ENCODE results near the gene ATP9A. TPM values are rescaled to one million over a fixed set of nuclear protein-coding genes. Genes with fewer than 3 reads are reported as not detected.

ATP9A gene
- total RNA-seq, 2 experiments from 2014 or later: 1.1 to 1.3 TPM

DNA sequence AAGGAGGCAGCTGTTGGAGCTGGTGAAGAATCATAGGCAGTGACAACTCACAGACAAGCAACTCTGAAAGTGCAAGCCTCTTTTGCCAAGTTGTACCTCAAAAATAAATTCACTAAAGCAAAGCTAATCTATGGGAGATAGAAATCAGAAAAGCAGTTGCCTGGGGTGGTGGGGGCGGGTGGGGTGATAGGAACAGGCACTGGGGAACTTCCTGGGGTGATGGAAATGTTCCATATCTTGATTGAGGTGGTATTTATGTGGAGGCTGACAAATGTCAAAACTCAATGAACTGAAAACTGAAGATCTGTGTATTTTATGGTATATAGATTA lies 52.4 kb downstream of the ATP9A start:
- Mint-ChIP-seq H3K27me3 (peaks cover 9% of the 10 kb centered on the region), H3K4me3 (no peak overlapping the region), H3K9me3 (no peaks in the 10 kb centered on the region), H3K4me1 (no peaks in the 10 kb centered on the region), H3K36me3 (no peaks in the 10 kb centered on the region), H3K27ac (no peak overlapping the region)
- DNase-seq: no peak
- ATAC-seq (ENCODE audit: low read depth): no peak
- POLR2A ChIA-PET: no interaction called here

DNA sequence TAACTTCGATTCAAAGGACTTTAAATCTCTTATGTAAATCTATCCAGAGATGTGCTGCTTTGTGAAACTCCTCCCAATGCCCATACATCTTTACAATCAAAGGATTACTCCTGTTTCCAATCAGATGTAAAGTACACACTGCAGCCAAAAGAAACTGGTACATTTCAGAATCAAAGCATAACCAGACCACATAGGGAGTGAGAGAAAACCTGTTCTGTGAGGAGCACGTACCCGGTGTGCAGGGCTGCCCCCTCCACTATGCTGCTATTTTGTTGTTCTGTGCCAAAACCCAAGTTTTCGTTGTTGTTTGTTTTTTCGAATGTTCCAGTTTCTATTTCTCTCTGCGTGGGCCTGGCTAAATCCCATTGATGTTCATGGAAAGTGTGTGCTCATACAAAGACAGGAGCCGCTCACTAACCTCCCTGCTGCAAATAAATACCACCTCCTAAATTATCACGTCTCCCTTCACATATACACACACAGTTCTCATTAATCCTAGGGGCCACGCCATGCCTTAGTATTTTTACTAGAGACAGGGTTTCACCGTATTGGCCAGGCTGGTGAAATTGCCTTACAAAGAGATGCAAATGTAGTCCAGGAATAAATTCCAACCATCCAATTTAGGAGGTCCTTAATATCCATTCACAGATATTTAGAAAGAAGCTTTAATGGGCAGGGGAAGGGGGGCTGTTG lies 52.9 kb downstream of the ATP9A start:
- POLR2A ChIA-PET: no interaction called here
- Mint-ChIP-seq H3K9me3 (no peaks in the 10 kb centered on the region), H3K27ac (no peak overlapping the region), H3K36me3 (no peaks in the 10 kb centered on the region), H3K4me3 (no peak overlapping the region), H3K4me1 (no peaks in the 10 kb centered on the region), H3K27me3 (peaks cover 10% of the 10 kb centered on the region)
- DNase-seq (no peak), ATAC-seq (ENCODE audit: low read depth) (no peak)

DNA sequence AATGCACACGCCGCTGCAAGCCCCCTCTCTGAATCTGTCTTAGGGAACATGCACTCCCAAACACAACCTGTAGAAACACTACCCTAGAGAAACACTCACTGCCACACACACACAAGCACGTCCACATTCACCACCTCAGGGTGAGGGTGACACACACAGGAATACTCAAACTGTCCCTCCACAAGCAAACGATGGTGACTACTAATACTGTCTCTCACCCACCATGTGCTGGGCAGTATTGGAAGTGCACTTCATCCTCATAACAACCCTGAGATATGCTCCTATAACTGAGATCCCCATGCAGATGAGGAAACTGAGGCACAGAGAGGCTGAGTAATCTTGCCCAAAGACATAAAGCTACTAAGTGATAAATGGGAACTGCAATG lies 55.0 kb downstream of the ATP9A start:
- no peaks in the 10 kb centered on the region for H3K9me3 Mint-ChIP-seq
- H3K27me3 Mint-ChIP-seq: peaks cover 6% of the 10 kb centered on the region
- POLR2A ChIA-PET: no interaction called here
- DNase-seq (no peak), ATAC-seq (ENCODE audit: low read depth) (no peak)
- H3K4me3 Mint-ChIP-seq: no peak overlapping the region
- H3K4me1 Mint-ChIP-seq: no peaks in the 10 kb centered on the region
- H3K36me3 Mint-ChIP-seq: no peaks in the 10 kb centered on the region
- H3K27ac Mint-ChIP-seq: no peak overlapping the region

DNA sequence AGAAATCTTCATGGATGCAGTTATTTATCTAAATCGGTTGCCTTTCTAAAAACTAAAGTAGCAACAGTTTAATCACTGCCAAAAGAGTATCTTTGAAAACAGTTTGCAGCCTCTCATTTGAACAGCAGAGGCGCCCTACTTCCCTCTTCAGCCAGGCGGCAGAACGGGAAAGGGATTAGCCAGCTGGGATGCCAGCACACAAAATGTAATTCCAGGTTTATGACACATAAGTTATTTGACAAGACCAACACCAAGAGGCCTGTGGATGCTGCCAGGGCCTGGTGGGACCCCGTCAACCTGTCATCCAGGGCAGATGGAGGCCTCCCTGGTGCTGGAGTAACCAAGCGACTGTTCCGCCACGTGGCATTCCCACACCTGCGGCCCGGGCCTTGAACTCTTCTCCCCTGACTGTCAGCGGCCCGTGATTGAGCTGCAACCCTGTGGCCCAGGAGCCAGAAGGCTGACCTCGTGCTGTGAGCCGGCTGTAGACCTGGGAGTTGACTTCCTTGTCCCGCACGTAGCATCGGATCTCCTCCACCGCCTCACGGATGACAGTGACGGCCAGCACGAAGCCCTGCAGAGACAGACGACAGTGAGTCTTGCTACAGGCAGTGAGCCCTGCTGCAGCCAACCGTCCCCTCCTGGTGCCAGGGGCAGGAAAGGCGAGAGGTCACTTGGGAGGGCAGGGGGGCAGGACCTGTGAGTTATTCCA lies 55.5 kb downstream of the ATP9A start:
- POLR2A ChIA-PET: no interaction called here
- H3K36me3 Mint-ChIP-seq: no peaks in the 10 kb centered on the region
- DNase-seq: no peak
- H3K9me3 Mint-ChIP-seq: no peaks in the 10 kb centered on the region
- H3K27me3 Mint-ChIP-seq: peaks cover 6% of the 10 kb centered on the region
- H3K4me3 Mint-ChIP-seq: no peak overlapping the region
- no peak for ATAC-seq (ENCODE audit: low read depth)
- no peaks in the 10 kb centered on the region for H3K4me1 Mint-ChIP-seq
- no peak overlapping the region for H3K27ac Mint-ChIP-seq

DNA sequence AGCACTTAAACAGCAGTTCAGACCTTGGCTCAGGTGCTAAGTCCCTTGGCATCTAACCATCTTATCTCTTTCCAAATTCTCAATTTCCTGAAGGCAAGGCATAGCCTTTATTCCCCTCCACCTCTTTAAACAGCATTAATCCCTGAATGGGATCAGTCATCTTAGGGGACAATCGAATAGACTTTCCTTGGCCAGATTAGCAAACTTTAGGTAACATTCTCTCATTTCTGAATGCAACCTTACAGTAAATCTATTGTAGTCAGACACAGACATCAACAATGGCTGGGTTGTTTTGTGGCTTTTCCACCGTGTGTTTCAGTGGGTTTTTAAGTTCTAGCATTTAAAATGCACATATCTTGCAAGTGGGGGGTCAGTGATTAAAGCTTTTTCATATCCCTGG lies 56.8 kb downstream of the ATP9A start:
- no peaks in the 10 kb centered on the region for H3K9me3 Mint-ChIP-seq
- DNase-seq: no peak
- H3K4me1 Mint-ChIP-seq: no peaks in the 10 kb centered on the region
- POLR2A ChIA-PET: no interaction called here
- no peak for ATAC-seq (ENCODE audit: low read depth)
- peaks cover 6% of the 10 kb centered on the region for H3K27me3 Mint-ChIP-seq
- no peak overlapping the region for H3K4me3 Mint-ChIP-seq
- H3K27ac Mint-ChIP-seq: no peak overlapping the region
- no peaks in the 10 kb centered on the region for H3K36me3 Mint-ChIP-seq

DNA sequence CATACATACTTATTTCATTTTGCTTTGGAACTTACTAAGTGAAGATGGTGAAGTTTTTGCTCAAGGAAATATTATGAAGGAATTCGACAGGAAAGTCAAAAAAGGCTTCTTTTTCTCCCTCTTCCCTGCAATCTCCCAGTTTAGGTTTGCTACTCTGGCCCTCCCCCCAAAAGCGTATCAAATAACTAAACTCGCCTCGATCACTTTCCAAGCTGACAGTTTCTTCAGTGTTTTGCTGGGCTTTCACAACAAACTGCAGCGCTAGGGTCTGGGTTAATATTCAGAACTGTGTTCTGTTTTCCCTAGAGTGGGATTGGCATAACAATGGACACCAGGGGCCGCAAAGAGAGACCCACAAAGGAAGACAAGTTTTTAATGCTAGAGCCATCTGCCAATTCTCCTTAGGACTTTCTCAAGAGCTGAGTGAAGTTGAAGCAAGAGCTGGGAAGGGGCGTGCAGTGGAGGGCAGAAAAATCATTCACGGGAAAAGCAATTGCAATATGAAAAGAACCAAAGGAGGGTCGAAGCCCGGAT lies 57.8 kb downstream of the ATP9A start:
- Mint-ChIP-seq H3K9me3 (no peaks in the 10 kb centered on the region), H3K36me3 (no peaks in the 10 kb centered on the region), H3K27me3 (peaks cover 6% of the 10 kb centered on the region), H3K4me1 (no peaks in the 10 kb centered on the region), H3K27ac (no peak overlapping the region), H3K4me3 (no peak overlapping the region)
- POLR2A ChIA-PET: no interaction called here
- ATAC-seq (ENCODE audit: low read depth) (no peak), DNase-seq (no peak)

DNA sequence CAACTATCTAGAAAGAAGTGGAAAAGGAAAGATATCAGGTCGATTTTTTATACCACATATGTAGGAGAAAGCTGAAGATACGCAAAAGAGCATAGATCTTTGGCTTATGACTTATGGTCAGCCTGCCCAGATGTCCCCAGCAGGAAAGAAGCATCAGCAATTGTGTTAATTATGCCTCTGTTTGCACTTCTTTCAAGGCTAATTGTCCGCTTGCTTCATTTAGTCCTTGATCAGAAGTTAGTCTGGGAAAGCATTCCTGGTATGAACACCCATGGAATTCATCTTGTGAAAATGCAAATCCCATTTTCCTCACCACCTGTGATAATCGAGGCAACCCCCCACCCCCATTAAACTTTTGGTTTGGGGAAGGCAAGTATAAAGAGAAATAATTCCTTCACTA lies 62.8 kb downstream of the ATP9A start:
- DNase-seq (no peak), ATAC-seq (ENCODE audit: low read depth) (no peak)
- H3K27me3 Mint-ChIP-seq: peaks cover 12% of the 10 kb centered on the region
- H3K4me3 Mint-ChIP-seq: no peak overlapping the region
- POLR2A ChIA-PET: no interaction called here
- no peaks in the 10 kb centered on the region for H3K36me3 Mint-ChIP-seq
- H3K27ac Mint-ChIP-seq: no peak overlapping the region
- H3K9me3 Mint-ChIP-seq: no peaks in the 10 kb centered on the region
- H3K4me1 Mint-ChIP-seq: no peaks in the 10 kb centered on the region

DNA sequence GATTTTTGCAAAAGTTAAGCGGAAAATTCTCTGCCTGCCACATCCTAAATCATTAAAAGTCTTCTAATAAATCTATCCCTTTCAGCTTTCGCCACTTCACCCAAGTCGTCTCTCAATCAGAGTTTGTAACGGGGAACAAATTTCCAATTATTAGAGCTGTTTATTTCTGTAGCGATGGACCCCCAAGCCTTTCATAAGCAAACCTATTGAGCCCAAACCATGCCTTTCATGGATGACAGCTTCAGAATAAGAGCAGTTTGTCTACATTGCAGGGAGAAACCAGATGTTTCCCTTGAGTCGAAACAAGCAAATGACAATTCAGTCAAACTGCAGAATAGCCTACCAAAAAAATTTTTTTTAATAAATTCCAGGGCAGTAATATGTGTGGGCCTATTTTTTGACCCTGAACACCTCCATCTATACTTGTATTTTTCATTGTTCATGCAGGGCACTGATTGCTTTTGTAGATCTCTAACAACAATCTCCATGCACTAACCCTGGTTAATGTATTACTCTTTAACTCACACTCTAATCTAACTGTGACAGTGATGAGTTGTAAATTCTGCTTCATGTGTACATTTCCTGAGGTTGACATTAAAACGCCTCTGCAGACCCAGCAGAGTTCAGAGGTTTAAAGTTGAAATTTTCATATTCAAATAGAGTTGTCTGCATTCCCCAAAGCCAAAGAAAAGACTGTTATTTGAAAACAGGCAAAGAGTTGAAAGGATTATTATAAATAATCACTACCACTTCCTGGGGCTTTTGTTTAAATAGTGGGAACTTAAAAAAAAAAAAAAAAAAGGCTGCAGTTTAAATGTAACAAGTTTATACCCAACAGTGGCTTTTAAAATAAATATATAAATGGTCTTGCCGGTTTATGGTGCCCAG lies 64.5 kb downstream of the ATP9A start:
- no peaks in the 10 kb centered on the region for H3K9me3 Mint-ChIP-seq
- POLR2A ChIA-PET: no interaction called here
- H3K27me3 Mint-ChIP-seq: peaks cover 12% of the 10 kb centered on the region
- no peak overlapping the region for H3K4me3 Mint-ChIP-seq
- H3K36me3 Mint-ChIP-seq: no peaks in the 10 kb centered on the region
- no peaks in the 10 kb centered on the region for H3K4me1 Mint-ChIP-seq
- ATAC-seq (ENCODE audit: low read depth) (no peak), DNase-seq (no peak)
- H3K27ac Mint-ChIP-seq: no peak overlapping the region

DNA sequence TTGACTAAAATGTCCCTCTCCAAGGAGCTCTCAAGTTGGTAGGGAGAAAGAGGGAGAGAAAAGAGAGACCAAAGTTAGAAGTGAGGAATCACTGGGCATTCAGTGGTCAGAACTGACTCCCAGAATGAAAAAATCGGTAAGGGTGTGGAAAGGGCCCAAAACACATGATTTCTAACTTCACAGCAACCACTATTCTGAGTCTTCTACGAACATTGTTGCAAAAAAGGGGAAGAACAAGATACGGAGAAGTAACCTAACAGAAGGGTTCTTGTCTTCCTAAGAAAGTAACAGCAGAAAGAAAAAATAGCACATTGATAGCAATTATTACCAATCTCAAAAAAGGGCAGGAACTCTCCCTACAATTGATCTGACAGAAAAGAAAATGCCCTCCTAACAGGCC lies 65.6 kb downstream of the ATP9A start:
- Mint-ChIP-seq H3K9me3 (no peaks in the 10 kb centered on the region), H3K36me3 (no peaks in the 10 kb centered on the region), H3K4me1 (no peaks in the 10 kb centered on the region), H3K27me3 (peaks cover 19% of the 10 kb centered on the region), H3K4me3 (no peak overlapping the region), H3K27ac (no peak overlapping the region)
- DNase-seq (no peak), ATAC-seq (ENCODE audit: low read depth) (no peak)
- POLR2A ChIA-PET: no interaction called here

DNA sequence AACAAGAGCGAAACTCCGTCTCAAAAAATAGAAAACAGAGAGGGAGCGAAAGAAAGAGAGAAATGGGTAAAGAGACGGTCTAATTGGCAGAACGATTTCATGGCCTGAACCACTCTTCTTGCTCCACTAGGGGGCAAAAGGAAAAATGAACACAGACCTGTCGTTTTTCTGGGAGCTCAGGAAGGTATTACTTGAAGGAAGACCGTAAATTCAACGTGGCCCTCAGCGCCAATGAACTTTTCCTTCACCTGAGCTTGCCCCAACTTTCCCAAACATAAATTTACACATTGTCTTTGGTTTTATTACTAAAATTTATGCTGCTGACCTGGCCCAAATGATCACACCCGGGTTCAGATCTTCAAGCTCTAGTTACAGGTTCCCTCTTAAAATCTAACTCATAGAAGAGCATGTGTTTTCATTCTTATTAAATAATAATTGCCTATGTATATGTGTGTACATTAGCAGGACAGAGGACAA lies 67.3 kb downstream of the ATP9A start:
- ATAC-seq (ENCODE audit: low read depth): no peak
- POLR2A ChIA-PET: no interaction called here
- Mint-ChIP-seq H3K4me1 (peaks cover 12% of the 10 kb centered on the region), H3K9me3 (no peaks in the 10 kb centered on the region), H3K4me3 (no peak overlapping the region), H3K36me3 (no peaks in the 10 kb centered on the region), H3K27me3 (peaks cover 33% of the 10 kb centered on the region), H3K27ac (no peak overlapping the region)
- no peak for DNase-seq

DNA sequence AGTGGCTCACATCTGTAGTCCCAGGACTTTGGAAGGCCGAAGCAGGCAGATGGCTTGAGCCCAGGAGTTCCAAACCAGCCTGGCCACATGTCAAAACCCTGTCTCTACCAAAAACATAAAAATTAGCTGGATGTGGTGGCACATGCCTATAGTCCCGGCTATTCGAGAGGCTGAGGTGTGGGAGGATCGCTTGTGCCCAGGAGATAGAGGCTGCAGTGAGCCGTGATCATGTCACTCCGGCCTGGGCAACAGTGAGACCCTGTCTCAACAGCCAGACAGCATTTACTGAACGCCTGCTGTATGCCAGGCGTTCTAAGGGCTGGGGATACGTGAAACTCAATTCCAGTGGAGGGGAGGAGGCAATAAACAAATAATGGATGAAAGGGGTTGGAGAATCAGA lies 69.9 kb downstream of the ATP9A start:
- H3K4me3 Mint-ChIP-seq: no peak overlapping the region
- H3K27ac Mint-ChIP-seq: no peak overlapping the region
- no peaks in the 10 kb centered on the region for H3K36me3 Mint-ChIP-seq
- POLR2A ChIA-PET: no interaction called here
- H3K9me3 Mint-ChIP-seq: no peaks in the 10 kb centered on the region
- H3K4me1 Mint-ChIP-seq: peaks cover 16% of the 10 kb centered on the region
- peaks cover 27% of the 10 kb centered on the region for H3K27me3 Mint-ChIP-seq
- DNase-seq (no peak), ATAC-seq (ENCODE audit: low read depth) (no peak)

DNA sequence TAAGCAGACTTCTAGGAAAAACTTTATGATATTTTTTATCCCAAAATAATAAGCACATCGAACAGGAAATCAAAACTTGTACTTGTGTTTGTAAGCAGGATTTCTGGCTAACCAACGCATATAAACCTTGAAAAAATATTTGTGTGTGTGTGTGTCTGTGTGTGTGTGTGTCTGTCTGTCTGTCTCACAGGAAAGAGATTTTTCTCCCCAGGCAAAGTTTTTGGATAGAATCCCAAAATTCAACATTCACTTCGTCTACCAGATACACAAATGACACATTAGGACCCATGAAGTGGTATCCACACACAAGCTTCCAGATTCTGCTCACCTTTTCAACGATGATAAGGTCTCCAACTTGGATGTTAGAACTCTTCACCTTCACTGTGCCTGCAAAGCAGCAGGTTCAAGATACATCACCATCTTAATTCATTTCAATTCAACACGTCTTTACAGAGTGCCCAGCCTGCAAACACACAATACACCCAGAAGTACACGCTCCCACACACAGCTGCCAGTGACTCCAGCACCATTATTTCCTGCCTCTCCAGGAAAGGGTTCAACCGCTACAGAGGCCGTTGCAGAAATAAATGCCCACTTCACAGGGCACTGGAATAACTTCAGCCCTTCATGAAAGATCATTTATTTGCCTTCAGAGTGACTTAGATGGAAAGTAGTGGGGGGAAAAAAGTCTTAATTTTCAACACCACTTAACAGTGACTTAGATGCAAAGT lies 70.9 kb downstream of the ATP9A start:
- H3K4me1 Mint-ChIP-seq: peaks cover 16% of the 10 kb centered on the region
- no peaks in the 10 kb centered on the region for H3K36me3 Mint-ChIP-seq
- H3K4me3 Mint-ChIP-seq: no peak overlapping the region
- no peaks in the 10 kb centered on the region for H3K9me3 Mint-ChIP-seq
- POLR2A ChIA-PET: no interaction called here
- H3K27ac Mint-ChIP-seq: no peak overlapping the region
- no peak for DNase-seq
- H3K27me3 Mint-ChIP-seq: peaks cover 27% of the 10 kb centered on the region
- no peak for ATAC-seq (ENCODE audit: low read depth)

DNA sequence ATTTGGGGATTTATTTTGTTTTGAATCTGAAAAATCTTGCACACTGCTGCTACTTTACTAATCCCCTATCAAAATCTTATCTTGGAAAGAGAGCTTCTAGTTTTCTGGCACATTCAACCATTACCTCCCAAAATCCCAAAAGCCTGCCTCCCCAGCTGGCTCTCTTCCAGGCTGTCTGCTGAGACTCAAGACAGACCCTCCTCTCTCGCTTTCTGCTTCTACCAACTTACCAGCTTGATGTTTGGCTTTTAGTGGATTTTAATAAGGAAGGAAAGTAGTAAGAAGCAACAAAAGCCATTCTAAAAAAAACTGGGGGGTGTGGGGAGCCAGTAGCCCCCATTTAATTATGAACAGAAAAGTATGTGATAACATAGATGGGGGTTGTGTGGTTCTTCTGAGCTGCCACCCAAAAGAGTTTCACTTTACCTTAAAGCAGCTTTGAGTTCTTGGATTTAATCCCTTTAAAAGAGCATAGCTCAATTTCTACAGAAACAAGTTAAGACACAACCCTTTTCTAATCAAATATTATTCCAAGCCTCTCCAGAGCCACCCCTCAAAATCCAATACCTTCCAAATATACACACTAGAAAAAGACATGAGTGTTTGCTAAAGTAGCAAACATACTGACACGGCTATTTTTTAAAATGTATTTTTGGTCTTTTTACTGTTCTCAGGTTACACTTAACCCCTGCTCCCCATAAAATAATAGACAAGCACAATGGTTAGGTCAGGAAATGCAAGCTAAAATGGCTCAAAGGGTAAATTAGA lies 71.7 kb downstream of the ATP9A start:
- ATAC-seq (ENCODE audit: low read depth) (no peak), DNase-seq (no peak)
- H3K9me3 Mint-ChIP-seq: no peaks in the 10 kb centered on the region
- peaks cover 16% of the 10 kb centered on the region for H3K4me1 Mint-ChIP-seq
- peaks cover 29% of the 10 kb centered on the region for H3K27me3 Mint-ChIP-seq
- POLR2A ChIA-PET: no interaction called here
- no peaks in the 10 kb centered on the region for H3K36me3 Mint-ChIP-seq
- H3K4me3 Mint-ChIP-seq: no peak overlapping the region
- no peak overlapping the region for H3K27ac Mint-ChIP-seq
